ENCODE measurements around the gene FOXP1. TPM values are rescaled to one million over a fixed set of nuclear protein-coding genes. Genes with fewer than 3 reads are reported as not detected.

The FOXP1 gene
- total and polyA plus RNA-seq, 2 donors (not counting 1 experiment from before 2014, with no cell fraction given): 70.3 to 101 TPM

DNA sequence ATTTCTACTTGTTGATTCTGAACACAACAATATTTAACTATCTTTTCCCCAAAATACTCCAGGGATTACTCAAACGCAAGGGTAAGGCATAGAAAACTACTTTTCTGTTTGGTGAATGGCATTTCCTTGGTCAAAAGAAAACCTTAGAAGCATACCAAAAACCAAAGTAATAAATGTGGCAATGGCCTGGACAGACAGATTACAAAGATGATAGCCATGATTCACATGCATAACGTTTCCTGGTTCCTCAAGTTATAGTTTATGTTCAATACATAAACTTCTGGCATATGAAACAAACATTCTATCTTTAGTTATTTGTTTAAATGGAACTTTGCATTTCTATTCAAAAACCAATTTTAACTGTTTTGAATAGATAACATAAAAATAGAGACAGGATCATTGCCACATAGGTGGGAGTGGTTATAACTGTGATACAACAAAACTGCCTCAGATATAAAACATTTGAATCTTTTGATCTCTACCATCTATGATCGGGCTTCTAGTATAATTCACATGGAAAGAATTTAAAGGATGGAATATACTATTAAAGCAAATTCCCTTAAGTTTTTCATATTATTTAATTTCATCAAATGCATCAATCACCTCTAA lies 32.1 kb downstream of the FOXP1 start:
- no peak overlapping the region for H2AFZ ChIP-seq (ENCODE audit: low read length)
- H3K4me3 ChIP-seq (replicated peaks in 1 of 4; ENCODE audit: control extremely low read depth in 1 of 4, insufficient read depth in 1 of 4, low read depth in 3 of 4, low read length in 4 of 4): no peak overlapping the region
- DNase-seq (ENCODE audit: low read depth in 2 of 2): peak in 1 of 2 donors; percentile 79
- H4K20me1 ChIP-seq (ENCODE audit: control insufficient read depth, extremely low read depth, insufficient read depth, low read length): no peaks in the 10 kb centered on the region
- H3K79me2 ChIP-seq (ENCODE audit: control insufficient read depth, insufficient read depth, low read length): no peaks in the 10 kb centered on the region
- no peaks in the 10 kb centered on the region for H3K36me3 ChIP-seq (ENCODE audit: control insufficient read depth, insufficient read depth, low read length)
- H3K27me3 ChIP-seq (ENCODE audit: control insufficient read depth, insufficient read depth, low read length): no peaks in the 10 kb centered on the region
- H3K4me2 ChIP-seq (ENCODE audit: extremely low read depth, insufficient read depth, low read length): no peak overlapping the region
- H3K9me3 ChIP-seq (ENCODE audit: control insufficient read depth, insufficient read depth, low read depth, low read length): no peaks in the 10 kb centered on the region
- no peak for TF ChIP-seq EZH2 (IDR thresholded peaks at IDR 0.05; ENCODE audit: low read length, missing control alignments)
- TF ChIP-seq, protein P1, sequence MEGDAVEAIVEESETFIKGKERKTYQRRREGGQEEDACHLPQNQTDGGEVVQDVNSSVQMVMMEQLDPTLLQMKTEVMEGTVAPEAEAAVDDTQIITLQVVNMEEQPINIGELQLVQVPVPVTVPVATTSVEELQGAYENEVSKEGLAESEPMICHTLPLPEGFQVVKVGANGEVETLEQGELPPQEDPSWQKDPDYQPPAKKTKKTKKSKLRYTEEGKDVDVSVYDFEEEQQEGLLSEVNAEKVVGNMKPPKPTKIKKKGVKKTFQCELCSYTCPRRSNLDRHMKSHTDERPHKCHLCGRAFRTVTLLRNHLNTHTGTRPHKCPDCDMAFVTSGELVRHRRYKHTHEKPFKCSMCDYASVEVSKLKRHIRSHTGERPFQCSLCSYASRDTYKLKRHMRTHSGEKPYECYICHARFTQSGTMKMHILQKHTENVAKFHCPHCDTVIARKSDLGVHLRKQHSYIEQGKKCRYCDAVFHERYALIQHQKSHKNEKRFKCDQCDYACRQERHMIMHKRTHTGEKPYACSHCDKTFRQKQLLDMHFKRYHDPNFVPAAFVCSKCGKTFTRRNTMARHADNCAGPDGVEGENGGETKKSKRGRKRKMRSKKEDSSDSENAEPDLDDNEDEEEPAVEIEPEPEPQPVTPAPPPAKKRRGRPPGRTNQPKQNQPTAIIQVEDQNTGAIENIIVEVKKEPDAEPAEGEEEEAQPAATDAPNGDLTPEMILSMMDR (conservative IDR thresholded peaks at IDR 0.05 in 1 of 2, IDR thresholded peaks at IDR 0.05 in 1 of 2; ENCODE audit: low read depth in 1 of 2, low read length in 2 of 2): no peak
- H3K27ac ChIP-seq (ENCODE audit: insufficient read depth, low read length): no peak overlapping the region
- no peak overlapping the region for H3K9ac ChIP-seq (ENCODE audit: insufficient read depth, low read length)
- peaks cover 3% of the 10 kb centered on the region for H3K4me1 ChIP-seq (ENCODE audit: control insufficient read depth, extremely low read depth, insufficient read depth, low read length)

DNA sequence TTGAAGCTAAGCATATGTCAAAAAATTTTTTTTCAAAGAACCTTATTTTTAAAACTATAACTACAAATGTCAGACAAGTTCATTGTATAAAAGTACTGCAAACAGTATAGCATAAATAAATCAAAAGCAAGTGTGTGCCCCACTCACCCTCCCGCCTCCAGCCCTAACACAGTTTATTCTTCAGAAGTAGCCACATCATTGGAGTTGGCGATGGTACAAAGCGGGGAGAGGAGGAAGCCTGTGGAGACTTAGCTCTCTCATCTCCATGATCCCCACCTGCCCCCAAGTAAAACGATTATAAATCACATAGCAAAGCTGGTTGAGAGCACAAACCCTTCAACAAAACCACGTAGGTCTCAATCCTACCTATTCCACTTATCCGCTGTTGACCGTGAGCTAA lies 33.6 kb downstream of the FOXP1 start:
- H3K27ac ChIP-seq (ENCODE audit: insufficient read depth, low read length): no peak overlapping the region
- no peak for TF ChIP-seq EZH2 (IDR thresholded peaks at IDR 0.05; ENCODE audit: low read length, missing control alignments)
- TF ChIP-seq, protein P1 (conservative IDR thresholded peaks at IDR 0.05 in 1 of 2, IDR thresholded peaks at IDR 0.05 in 1 of 2; ENCODE audit: low read depth in 1 of 2, low read length in 2 of 2): no peak
- no peaks in the 10 kb centered on the region for H3K9me3 ChIP-seq (ENCODE audit: control insufficient read depth, insufficient read depth, low read depth, low read length)
- no peaks in the 10 kb centered on the region for H4K20me1 ChIP-seq (ENCODE audit: control insufficient read depth, extremely low read depth, insufficient read depth, low read length)
- H2AFZ ChIP-seq (ENCODE audit: low read length): no peak overlapping the region
- peaks cover 3% of the 10 kb centered on the region for H3K4me1 ChIP-seq (ENCODE audit: control insufficient read depth, extremely low read depth, insufficient read depth, low read length)
- H3K9ac ChIP-seq (ENCODE audit: insufficient read depth, low read length): no peak overlapping the region
- no peaks in the 10 kb centered on the region for H3K79me2 ChIP-seq (ENCODE audit: control insufficient read depth, insufficient read depth, low read length)
- no peaks in the 10 kb centered on the region for H3K27me3 ChIP-seq (ENCODE audit: control insufficient read depth, insufficient read depth, low read length)
- H3K4me3 ChIP-seq (replicated peaks in 1 of 4; ENCODE audit: control extremely low read depth in 1 of 4, insufficient read depth in 1 of 4, low read depth in 3 of 4, low read length in 4 of 4): no peak overlapping the region
- DNase-seq (ENCODE audit: low read depth in 2 of 2): peak in 1 of 2 donors; percentile 32
- no peaks in the 10 kb centered on the region for H3K36me3 ChIP-seq (ENCODE audit: control insufficient read depth, insufficient read depth, low read length)
- H3K4me2 ChIP-seq (ENCODE audit: extremely low read depth, insufficient read depth, low read length): no peak overlapping the region

DNA sequence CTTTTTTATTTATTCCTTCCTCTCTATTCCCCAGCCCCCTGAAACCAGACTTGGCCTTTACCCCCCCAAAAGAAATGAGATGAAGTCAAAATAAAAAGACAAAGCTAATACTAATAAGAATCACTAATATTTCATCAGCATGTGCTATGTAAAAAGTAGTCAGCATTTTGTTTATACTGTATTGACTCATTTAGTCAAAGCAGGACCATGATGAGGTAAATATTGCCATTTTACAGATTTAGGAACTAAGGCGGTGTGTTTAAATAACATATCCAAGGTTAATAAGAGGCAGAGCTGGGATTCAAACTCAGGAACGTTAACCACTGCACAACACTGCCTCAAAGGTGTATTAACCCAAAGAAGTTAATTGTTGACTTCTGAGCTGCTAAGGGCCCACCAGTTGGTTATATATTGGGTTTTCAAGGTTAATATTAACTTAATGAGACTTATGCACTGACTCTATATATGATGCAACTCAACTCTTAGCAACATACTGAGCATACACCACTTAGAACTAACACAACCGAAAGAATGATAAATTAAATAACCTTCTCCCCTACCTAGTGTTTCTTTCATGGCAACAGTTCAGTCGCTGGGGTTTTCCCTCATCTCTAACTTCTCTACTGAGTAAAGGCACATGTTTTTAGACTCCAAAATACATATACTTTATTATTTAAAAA lies 34.7 kb downstream of the FOXP1 start:
- Histone ChIP-seq H3K27me3 (ENCODE audit: control insufficient read depth, insufficient read depth, low read length) (no peaks in the 10 kb centered on the region), H4K20me1 (ENCODE audit: control insufficient read depth, extremely low read depth, insufficient read depth, low read length) (no peaks in the 10 kb centered on the region), H2AFZ (ENCODE audit: low read length) (no peak overlapping the region), H3K79me2 (ENCODE audit: control insufficient read depth, insufficient read depth, low read length) (no peaks in the 10 kb centered on the region), H3K4me1 (ENCODE audit: control insufficient read depth, extremely low read depth, insufficient read depth, low read length) (peaks cover 3% of the 10 kb centered on the region), H3K9me3 (ENCODE audit: control insufficient read depth, insufficient read depth, low read depth, low read length) (no peaks in the 10 kb centered on the region), H3K4me2 (ENCODE audit: extremely low read depth, insufficient read depth, low read length) (no peak overlapping the region), H3K9ac (ENCODE audit: insufficient read depth, low read length) (no peak overlapping the region), H3K4me3 (replicated peaks in 1 of 4; ENCODE audit: control extremely low read depth in 1 of 4, insufficient read depth in 1 of 4, low read depth in 3 of 4, low read length in 4 of 4) (no peak overlapping the region), H3K27ac (ENCODE audit: insufficient read depth, low read length) (no peak overlapping the region), H3K36me3 (ENCODE audit: control insufficient read depth, insufficient read depth, low read length) (no peaks in the 10 kb centered on the region)
- DNase-seq (ENCODE audit: low read depth in 2 of 2): no peak
- TF ChIP-seq, protein P1 (conservative IDR thresholded peaks at IDR 0.05 in 1 of 2, IDR thresholded peaks at IDR 0.05 in 1 of 2; ENCODE audit: low read depth in 1 of 2, low read length in 2 of 2): no peak
- TF ChIP-seq EZH2 (IDR thresholded peaks at IDR 0.05; ENCODE audit: low read length, missing control alignments): no peak

All from fibroblast of lung (primary cell).